ENCODE measurements around the gene RASGEF1B.
"Not testable (repeated sequence)": the region's sequence is repeated elsewhere in the genome, so short reads cannot be mapped to it uniquely, and the experiment has no call there.

RASGEF1B gene

GRCh38 chr4:81498551-81499099 lies 26.9 kb upstream of the RASGEF1B start:
- no peak for DNase-seq (ENCODE audit: insufficient read length, low spot score)
- FAIRE-seq = no peak

DNA sequence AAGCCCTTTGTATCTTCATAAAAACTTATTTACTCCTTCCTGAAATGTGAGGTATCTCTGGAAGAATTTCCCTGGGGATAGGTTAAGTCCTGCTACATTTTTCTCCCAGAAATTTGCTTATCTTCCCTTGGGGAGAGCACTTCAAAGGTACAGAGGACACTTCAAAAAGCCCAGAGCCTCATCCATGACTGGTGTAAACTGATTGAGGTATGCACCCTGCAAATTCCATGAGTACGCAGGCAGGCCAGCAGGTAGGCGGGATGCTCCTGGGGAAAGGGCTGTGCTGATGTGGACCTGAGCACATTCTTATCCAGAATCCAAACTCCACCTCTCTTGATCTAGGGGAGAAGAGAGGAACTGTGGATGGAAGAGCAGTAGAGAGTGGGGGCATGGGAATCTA lies 26.3 kb upstream of the RASGEF1B start:
- DNase-seq (ENCODE audit: insufficient read length, low spot score) (no peak), FAIRE-seq (no peak)

- FAIRE-seq (no peak), DNase-seq (ENCODE audit: insufficient read length, low spot score) (no peak)
These were observed 23.6 kb upstream of the RASGEF1B start for GRCh38 chr4:81495345-81495744.

DNA sequence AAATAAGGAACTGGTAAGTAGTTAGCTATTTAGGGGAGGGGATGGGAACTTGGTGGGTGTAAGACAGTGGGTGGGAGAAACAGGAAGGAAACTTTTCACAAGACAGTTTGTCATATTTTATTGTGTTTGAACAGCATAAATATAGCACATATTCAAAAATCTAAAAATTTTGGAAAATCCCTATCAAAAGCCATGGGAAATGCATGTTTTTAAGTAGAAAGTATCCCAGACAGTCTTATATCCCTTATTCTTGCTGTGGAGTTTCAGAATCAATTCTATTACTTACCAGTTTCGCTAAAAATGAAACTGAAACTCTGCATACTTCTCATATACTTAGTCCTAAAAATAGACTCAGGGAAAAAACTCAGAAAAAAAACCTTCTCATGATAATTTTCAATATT lies 22.3 kb upstream of the RASGEF1B start:
- FAIRE-seq (no peak), DNase-seq (ENCODE audit: insufficient read length, low spot score) (no peak)

DNA sequence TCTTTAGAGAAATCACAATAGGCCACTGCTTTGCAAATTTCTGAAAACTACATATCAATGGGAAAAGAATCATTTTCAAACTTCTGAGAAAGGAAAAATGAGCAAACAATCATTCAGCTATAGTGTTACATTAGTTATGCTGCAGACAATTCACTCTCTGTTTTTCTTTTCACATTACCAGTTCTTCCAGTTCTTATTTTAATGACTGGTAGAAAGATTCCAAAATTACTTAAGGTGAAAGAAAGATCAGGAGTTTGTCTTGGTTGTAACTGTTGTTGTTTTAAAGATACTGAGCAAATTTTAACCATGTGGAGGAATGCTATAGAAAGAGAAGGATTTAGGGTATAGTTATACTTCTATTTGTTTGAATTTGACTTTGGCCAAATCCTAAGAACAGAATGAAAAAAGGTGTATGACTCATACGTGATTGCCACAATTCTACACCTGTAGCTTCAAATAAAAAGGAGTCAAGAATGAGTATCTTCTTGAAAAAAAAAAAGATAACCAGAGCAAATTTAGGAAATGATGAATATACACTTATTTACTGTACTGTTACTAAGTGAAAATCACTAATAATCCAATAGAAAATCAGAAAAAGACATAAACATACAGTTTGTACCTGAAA lies 21.0 kb upstream of the RASGEF1B start:
- DNase-seq (ENCODE audit: insufficient read length, low spot score) (no peak), FAIRE-seq (no peak)

DNA sequence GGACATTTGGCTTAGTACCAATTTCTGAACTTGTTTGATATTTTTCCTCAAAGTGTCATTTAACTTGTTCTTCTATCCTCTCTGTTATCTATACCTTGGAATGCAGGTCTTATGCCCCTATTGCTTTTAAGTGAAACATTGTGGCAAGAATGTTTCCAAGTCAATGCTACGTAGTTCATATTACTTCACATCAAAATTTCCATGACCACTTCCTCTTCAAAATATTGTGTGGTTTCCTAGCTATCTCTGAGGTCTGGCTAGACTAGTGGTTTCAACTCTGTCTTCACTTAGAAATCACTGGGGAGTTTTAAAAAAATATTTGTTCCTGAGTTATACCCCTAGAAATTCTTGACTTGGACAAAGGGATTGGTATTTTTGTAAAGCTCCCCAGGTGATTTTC lies 20.2 kb upstream of the RASGEF1B start:
- FAIRE-seq (no peak), DNase-seq (ENCODE audit: insufficient read length, low spot score) (no peak)

DNA sequence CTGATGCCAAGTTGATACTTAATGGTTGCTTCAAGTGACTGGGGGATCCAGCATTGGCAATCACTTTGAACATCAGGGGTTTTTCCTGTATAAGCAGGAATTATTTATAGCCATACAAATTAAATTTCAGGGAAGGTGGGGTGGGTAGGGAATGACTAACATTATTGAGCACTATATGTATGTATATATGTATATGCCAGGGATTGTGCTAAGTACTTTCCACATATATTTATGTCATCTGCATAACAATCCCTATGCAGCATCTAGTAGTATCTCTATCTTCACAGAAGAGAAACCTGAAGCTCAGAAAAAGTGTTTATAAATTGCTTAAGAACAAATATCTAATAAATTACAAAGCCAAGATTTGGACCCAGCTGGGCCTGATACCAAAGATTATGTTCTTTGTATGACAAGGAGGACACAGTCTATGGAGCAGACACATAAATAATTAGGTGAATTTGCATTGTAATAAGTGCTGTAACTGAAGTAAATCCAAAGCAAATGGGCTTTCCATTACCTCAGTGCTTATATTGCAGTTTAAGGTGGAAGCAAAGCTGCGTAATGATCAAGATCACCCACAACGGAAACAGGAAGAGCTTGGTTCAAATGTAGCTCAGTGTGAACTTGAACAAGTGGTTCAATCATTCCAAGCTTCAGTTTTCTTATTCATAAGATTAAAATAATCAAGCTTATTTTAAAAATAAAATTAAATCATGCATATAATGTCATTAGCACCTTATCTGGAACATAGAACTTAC lies 18.9 kb upstream of the RASGEF1B start:
- DNase-seq (ENCODE audit: insufficient read length, low spot score) (no peak), FAIRE-seq (no peak)

GRCh38 chr4:81486502-81486901 lies 14.8 kb upstream of the RASGEF1B start:
- no peak for FAIRE-seq
- DNase-seq (ENCODE audit: insufficient read length, low spot score) = no peak

DNA sequence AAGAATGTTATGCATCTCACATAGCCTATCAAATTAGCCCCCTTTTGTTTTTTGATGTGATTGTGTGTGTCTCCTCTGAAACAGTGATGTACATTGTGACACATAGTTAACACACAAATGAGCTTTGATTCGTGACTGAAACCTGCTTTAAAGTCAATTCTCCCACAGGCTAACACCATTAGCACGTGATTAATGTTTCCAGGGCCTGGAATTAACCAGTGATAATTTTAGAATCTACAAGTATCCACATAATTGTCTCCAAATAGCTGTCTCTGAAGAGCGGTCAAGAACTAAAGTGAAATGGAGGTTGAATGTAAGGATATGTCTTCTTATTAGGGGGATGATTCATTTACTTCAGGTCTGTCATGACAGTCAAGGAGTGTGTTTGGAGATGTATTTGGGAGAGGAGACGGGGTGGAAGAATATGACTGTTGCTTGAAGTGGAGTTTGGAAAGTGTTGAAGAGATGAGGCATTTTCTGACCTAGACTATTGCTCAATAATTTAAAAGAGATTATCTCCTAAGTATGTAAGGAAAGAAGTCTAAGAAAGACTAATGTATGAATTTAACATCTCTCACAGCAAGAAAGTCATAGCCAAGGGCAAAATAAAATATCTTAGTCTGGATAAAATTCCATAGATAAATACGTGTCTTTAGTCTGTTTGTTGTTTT lies 13.7 kb upstream of the RASGEF1B start:
- no peak for DNase-seq (ENCODE audit: insufficient read length, low spot score)
- FAIRE-seq = no peak

- DNase-seq (ENCODE audit: insufficient read length, low spot score) = no peak
- FAIRE-seq = no peak
These were observed 10.6 kb upstream of the RASGEF1B start for GRCh38 chr4:81482326-81482725.

GRCh38 chr4:81481151-81481550 lies 9.4 kb upstream of the RASGEF1B start:
- FAIRE-seq (no peak), DNase-seq (ENCODE audit: insufficient read length, low spot score) (no peak)

DNA sequence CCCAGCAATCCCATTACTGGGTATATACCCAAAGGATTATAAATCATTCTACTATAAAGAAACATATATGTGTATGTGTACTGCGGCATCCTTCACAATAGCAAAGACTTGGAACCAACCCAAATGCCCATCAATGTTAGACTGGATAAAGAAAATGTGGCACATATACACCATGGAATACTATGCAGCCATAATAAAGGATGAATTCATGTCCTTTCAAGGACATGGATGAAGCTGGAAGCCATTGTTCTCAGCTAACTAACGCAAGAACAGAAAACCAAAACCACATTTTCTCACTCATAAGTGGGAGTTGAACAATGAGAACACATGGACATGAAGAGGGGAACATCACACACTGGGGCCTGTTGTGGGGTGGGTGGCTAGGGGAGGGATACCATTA lies 7.9 kb upstream of the RASGEF1B start:
- not testable (repeated sequence) for DNase-seq (ENCODE audit: insufficient read length, low spot score); FAIRE-seq

- DNase-seq (ENCODE audit: insufficient read length, low spot score); FAIRE-seq: not testable (repeated sequence)
These were observed 1.9 kb upstream of the RASGEF1B start for GRCh38 chr4:81473331-81474265.

DNA sequence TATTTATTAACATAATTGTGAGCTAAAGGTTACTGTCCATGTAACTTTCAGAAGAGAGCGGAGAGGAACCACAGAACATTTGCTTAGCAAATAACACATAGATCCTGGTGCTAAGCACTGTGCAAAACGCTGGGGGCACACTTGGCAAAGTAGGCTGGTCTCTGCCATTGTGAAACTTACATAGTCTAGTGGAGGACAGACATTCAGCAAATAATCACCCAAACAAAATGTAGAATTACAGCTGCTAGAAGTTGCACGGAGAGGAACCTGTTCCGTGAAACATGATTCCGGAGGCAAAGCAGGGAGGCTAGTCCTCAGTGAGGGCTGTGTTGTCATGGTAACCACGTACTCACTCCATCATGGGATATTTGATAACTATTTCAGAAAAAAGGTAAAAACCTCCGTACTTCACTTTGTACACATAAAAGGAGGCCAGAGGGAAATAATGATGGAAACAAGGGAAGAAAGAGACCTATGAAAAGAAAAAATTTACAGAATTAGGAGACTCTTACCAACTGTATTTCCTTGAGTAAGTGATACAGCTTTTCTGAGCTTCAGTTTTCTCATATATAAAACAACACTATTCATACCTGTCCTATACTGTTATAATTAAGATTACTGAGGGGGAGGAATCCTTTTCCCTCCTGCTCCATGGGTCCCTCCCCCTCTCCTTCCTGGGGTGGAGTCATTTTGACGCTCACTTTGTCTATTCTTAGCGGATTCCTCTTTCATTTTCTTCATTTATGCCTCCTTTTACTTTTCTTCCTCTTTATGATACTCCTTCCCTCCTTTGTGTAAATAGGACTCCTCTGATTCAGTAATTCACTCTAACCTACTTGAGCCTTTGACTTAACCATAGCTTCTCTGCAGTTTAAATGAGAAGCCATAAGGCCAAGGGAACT lies 825 bp upstream of the RASGEF1B start:
- DNase-seq (ENCODE audit: insufficient read length, low spot score) (no peak), FAIRE-seq (no peak)

DNA sequence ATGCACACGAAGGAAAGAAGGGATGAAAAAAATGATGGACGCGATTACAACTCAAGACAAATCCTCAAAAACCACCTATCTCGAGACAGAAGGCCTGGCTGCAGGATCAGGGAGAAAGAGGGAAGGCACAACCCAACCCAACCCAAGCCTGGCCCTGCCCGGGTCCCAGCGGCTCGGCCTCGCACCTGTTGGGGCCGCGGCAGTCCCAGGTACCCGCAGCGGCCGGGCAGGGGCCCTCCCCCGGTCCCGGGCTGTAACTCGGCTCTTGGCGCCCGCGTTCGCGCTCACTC lies 464 bp downstream of the RASGEF1B start:
- FAIRE-seq (no peak), DNase-seq (ENCODE audit: insufficient read length, low spot score) (no peak)

DNA sequence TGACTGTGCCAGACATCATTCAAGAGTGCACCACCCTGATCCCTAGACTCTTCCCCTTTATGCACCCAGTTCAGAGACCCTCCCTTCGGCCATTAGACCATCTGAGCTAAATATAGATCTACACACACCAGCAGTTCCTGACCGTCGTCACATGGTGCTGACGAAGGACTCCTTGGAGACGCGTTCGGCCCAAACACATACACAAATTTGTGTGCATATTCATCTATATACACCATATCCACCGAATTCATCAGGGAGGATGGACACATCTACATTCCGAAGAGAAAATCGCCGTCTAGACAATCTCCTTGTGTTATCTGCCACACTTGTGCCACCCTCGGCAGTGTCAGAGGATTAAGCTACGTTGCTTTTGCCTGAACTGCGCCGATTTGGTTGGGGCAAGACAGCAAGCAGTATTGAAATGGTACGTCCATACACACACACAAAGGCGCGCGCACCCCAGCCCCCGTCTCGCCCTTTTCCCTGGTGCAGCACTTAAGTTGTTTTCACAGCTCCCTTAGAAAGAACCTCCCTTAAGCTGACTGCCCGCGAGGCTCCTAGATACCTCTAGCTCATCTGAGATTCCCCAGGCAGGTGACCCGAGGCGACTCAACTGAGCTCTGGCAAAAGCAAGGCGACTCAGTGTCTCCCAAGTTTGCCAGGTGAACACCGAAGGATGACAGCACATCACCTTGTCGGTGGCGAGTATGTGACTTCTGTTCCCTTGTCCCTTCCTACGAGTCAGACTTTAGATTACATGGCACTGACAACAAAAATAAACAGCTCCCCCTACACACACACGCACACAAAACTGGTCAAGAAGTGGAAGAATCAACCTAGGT lies 1.0 kb downstream of the RASGEF1B start:
- DNase-seq (ENCODE audit: insufficient read length, low spot score) (no peak), FAIRE-seq (no peak)

DNA sequence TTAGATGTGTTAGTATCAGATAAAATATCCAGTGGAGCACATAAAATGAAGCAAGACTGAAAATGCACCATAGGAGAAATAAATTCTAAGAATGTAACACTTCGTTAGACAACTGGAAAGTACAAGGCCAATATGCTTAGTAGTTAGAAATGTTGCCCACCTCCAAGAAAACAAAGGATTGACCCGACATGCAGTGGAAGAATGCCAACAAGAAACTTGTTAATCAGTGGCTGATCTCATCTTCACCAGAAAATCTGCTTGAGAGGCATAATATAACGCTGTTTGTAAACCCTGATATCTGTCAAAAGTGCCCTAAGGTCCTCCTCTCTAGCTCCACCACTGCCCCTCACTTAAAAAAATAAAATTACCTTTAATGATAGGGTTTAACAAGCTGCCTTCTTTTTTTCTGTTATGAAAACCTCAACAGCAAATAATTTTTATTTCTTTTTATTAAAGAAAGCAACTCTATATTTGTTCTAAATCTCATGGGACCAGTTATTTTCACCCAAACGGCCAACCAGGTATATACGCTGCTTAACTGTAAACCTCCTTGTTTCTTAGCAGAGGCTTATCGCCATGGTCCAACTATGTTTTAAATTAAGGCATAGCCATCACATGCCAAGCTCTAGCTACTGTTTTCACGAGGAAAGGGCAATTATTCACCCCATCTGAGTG lies 1.8 kb downstream of the RASGEF1B start:
- FAIRE-seq (no peak), DNase-seq (ENCODE audit: insufficient read length, low spot score) (no peak)

- FAIRE-seq = no peak
- no peak for DNase-seq (ENCODE audit: insufficient read length, low spot score)
These were observed 3.0 kb downstream of the RASGEF1B start for GRCh38 chr4:81468678-81469077.

- no peak for FAIRE-seq
- no peak for DNase-seq (ENCODE audit: insufficient read length, low spot score)
These were observed 4.1 kb downstream of the RASGEF1B start for GRCh38 chr4:81467672-81467964.
